CD14-positive monocyte (primary cell): ENCODE data around the gene MT1E. TPM values are rescaled to one million over a fixed set of nuclear protein-coding genes. Genes with fewer than 3 reads are reported as not detected.
A peak's percentile ranks its signal among the peaks of the same experiment; 100 is the strongest.

Experiments
- DNase-seq, 3 donors: peaks; one replicate each; pipeline ENCODE4 v3.0.0-alpha.2; 2011 to 2022
- H2AFZ ChIP-seq: 2 replicates; pipeline ENCODE4 v1.6.0; 2012; ENCODE audit warnings: mild to moderate bottlenecking, low read depth, low read length, inconsistent platforms; ENCODE audit not compliant: insufficient read depth, poor library complexity, severe bottlenecking
- H3K27ac ChIP-seq, 2 donors: 1 replicate in 1 of 2; 2 replicates in 1 of 2; pipeline ENCODE4 v1.5.1; 2012 to 2013; ENCODE audit warnings: low read length in 2 of 2, control low read depth in 1 of 2, inconsistent platforms in 1 of 2, low read depth in 1 of 2, mild to moderate bottlenecking in 1 of 2
- H3K27me3 ChIP-seq, 2 donors: one replicate each; pipeline versions ENCODE4 v1.6.0 to v1.6.1; 2011 to 2013; ENCODE audit warnings: low read length in 2 of 2; ENCODE audit not compliant: control insufficient read depth in 2 of 2, insufficient read depth in 2 of 2
- H3K36me3 ChIP-seq, 2 donors: replicated peaks in 1 of 2; 1 replicate in 1 of 2; 2 replicates in 1 of 2; pipeline versions ENCODE4 v1.5.1 to v1.6.1; 2012 to 2013; ENCODE audit warnings: low read length in 2 of 2, control low read depth in 1 of 2, inconsistent platforms in 1 of 2, mild to moderate bottlenecking in 1 of 2; ENCODE audit not compliant: insufficient read depth in 2 of 2, control insufficient read depth in 1 of 2
- H3K4me1 ChIP-seq, 2 donors: 1 replicate in 1 of 2; 2 replicates in 1 of 2; pipeline versions ENCODE4 v1.5.1 to v1.6.1; 2012 to 2013; ENCODE audit warnings: low read length in 2 of 2, control low read depth in 1 of 2, inconsistent platforms in 1 of 2, mild to moderate bottlenecking in 1 of 2, moderate library complexity in 1 of 2; ENCODE audit not compliant: insufficient read depth in 2 of 2, control insufficient read depth in 1 of 2
- H3K4me2 ChIP-seq: replicated peaks from 2 replicates; pipeline ENCODE3; 2012; ENCODE audit warnings: low read length, moderate library complexity, mild to moderate bottlenecking; ENCODE audit not compliant: poor library complexity, severe bottlenecking; ENCODE audit errors: extremely low read depth
- H3K4me3 ChIP-seq, 3 experiments: fragments of 200-600 bp in 1 of 3; sonication (generic) in 1 of 3; replicated peaks in 1 of 3; 1 replicate in 2 of 3; 2 replicates in 1 of 3; pipeline ENCODE4 v1.5.1; 2011 to 2013; ENCODE audit warnings: low read length in 3 of 3, mild to moderate bottlenecking in 3 of 3, control low read depth in 2 of 3, low read depth in 2 of 3, inconsistent platforms in 1 of 3, moderate library complexity in 1 of 3
- H3K79me2 ChIP-seq: 2 replicates; pipeline ENCODE4 v1.6.0; 2012; ENCODE audit warnings: mild to moderate bottlenecking, control low read depth, inconsistent platforms, low read length, moderate library complexity; ENCODE audit not compliant: insufficient read depth
- H3K9ac ChIP-seq: 2 replicates; pipeline ENCODE4 v1.6.0; 2017; ENCODE audit warnings: low read length, mild to moderate bottlenecking; ENCODE audit not compliant: insufficient read depth, poor library complexity, severe bottlenecking
- H3K9me3 ChIP-seq, 2 donors: replicated peaks in 1 of 2; 1 replicate in 1 of 2; 2 replicates in 1 of 2; pipeline versions ENCODE4 v1.5.1 to v1.6.1; 2012 to 2013; ENCODE audit warnings: low read length in 2 of 2, control low read depth in 1 of 2; ENCODE audit not compliant: control insufficient read depth in 1 of 2, insufficient read depth in 1 of 2
- H4K20me1 ChIP-seq: 2 replicates; pipeline ENCODE4 v1.6.0; 2012; ENCODE audit warnings: mild to moderate bottlenecking, low read length, control low read depth, moderate library complexity; ENCODE audit not compliant: insufficient read depth
- H3K27ac Mint-ChIP-seq, 7 donors: one replicate each; pipeline ENCODE4 v1.8.0; 2020; ENCODE audit warnings: mild to moderate bottlenecking in 7 of 7, mixed read lengths in 7 of 7, moderate library complexity in 6 of 7, inconsistent platforms in 2 of 7
- H3K27me3 Mint-ChIP-seq, 3 donors: one replicate each; pipeline ENCODE4 v1.8.0; 2021 to 2022; ENCODE audit warnings: low read depth in 3 of 3, mild to moderate bottlenecking in 3 of 3, mixed read lengths in 3 of 3, moderate library complexity in 3 of 3, inconsistent platforms in 1 of 3
- H3K36me3 Mint-ChIP-seq, 2 donors: one replicate each; pipeline ENCODE4 v1.8.0; 2020; ENCODE audit warnings: mixed read lengths in 2 of 2, inconsistent platforms in 1 of 2, mild to moderate bottlenecking in 1 of 2
- H3K4me1 Mint-ChIP-seq: one replicate; pipeline ENCODE4 v1.8.0; 2020; ENCODE audit warnings: mild to moderate bottlenecking, mixed read lengths
- H3K4me3 Mint-ChIP-seq, 2 donors: one replicate each; pipeline ENCODE4 v1.8.0; 2020; ENCODE audit warnings: mild to moderate bottlenecking in 2 of 2, mixed read lengths in 2 of 2, moderate library complexity in 1 of 2
- H3K9me3 Mint-ChIP-seq, 7 donors: one replicate each; pipeline ENCODE4 v1.8.0; 2020 to 2022; ENCODE audit warnings: mixed read lengths in 7 of 7, mild to moderate bottlenecking in 6 of 7, moderate library complexity in 6 of 7, inconsistent platforms in 2 of 7
- CTCF ChIP-seq: fragments of 200-600 bp; IDR thresholded peaks from one replicate; pipeline ENCODE4 v1.8.0; 2022; ENCODE audit warnings: antibody characterized with exemption, mild to moderate bottlenecking
- WGBS: methylation state at CpG from one replicate; pipeline ENCODE4 v1.1.5; 2013; ENCODE audit warnings: missing lambda C conversion rate; ENCODE audit not compliant: insufficient coverage; 5-methylcytosine and 5-hydroxymethylcytosine counted together
- intact Hi-C, 2 donors: fragments of 100-400 bp; cut with micrococcal nuclease; formaldehyde crosslinking; loops; one replicate each; pipeline versions ENCODE4 v1.15.0 to v1.15.1; 2023
- polyA plus RNA-seq, 3 donors: library from polyadenylated mRNA; depleted of rRNA in 1 of 3; unstranded in 2 of 3; stranded (reverse) in 1 of 3; fragments of 300-500 nt in 2 of 3; fragments of >200 nt in 1 of 3; fragmentation: Illumina TruSeq in 2 of 3; gene quantifications; 1 replicate in 2 of 3; 2 replicates in 1 of 3; pipeline ENCODE4 v1.2.3, GENCODE V29; 2012 to 2021

MT1E gene
- polyA plus RNA-seq, 3 donors = 1.3 to 4.3 (median 4.0) TPM

GRCh38 chr16:56631197-56631596 is 5.6 kb downstream of the MT1E start:
- Mint-ChIP-seq H3K36me3 (peaks cover 0 to 9% of the 10 kb centered on the region in 2 donors), H3K9me3 (peaks cover 0 to 23% (median 8%) of the 10 kb centered on the region in 7 donors), H3K27ac (no peak overlapping the region), H3K27me3 (peaks cover 72 to 93% (median 89%) of the 10 kb centered on the region in 3 donors), H3K4me1 (peaks cover 35% of the 10 kb centered on the region), H3K4me3 (peak overlapping the region in 1 of 2 donors; percentile 94)
- peaks cover 55 to 84% of the 10 kb centered on the region in 2 donors for H3K27me3 ChIP-seq
- no peak overlapping the region for H3K4me3 ChIP-seq
- H3K4me2 ChIP-seq = no peak overlapping the region
- peaks cover 0 to 40% of the 10 kb centered on the region in 2 donors for H3K9me3 ChIP-seq
- H2AFZ ChIP-seq = no peak overlapping the region
- peaks cover 10 to 20% of the 10 kb centered on the region in 2 donors for H3K4me1 ChIP-seq
- no peak for TF ChIP-seq CTCF
- no peak overlapping the region for H3K9ac ChIP-seq
- no peaks in the 10 kb centered on the region for H4K20me1 ChIP-seq
- H3K27ac ChIP-seq = no peak overlapping the region
- H3K79me2 ChIP-seq = no peaks in the 10 kb centered on the region
- H3K36me3 ChIP-seq = no peaks in the 10 kb centered on the region
- WGBS = 100% methylated on average over 1 of the region's 10 CpGs
- DNase-seq = no peak
- intact Hi-C loops = no loop called here

DNA sequence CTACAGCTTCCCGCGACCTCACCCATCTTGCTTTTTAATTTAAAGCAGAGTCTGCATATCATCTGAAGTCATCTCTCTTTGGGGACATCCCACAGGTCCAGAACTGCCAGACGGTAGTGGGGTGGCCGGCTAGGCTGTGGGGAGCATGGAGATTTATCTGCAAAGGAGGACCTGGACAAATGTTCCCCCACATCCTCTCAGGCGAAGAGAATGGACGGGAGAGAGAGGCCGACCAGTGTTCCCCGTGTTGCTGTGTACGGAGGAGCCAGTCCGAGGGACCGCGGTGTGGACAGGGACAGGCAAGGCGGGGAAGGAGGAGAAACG is 6.2 kb downstream of the MT1E start:
- no peak for TF ChIP-seq CTCF
- peaks cover 29% of the 10 kb centered on the region for H3K4me1 Mint-ChIP-seq
- peaks cover 0 to 21% (median 8%) of the 10 kb centered on the region in 7 donors for H3K9me3 Mint-ChIP-seq
- H3K9ac ChIP-seq = no peak overlapping the region
- H3K4me2 ChIP-seq = peak overlapping the region; percentile 61
- H2AFZ ChIP-seq = peak overlapping the region; percentile 68
- intact Hi-C loops = no loop called here
- H3K27ac ChIP-seq = no peak overlapping the region
- peak overlapping the region; percentile 18 to 69 (median 36) for H3K4me3 ChIP-seq
- no peak overlapping the region for H3K27ac Mint-ChIP-seq
- peaks cover 8 to 14% of the 10 kb centered on the region in 2 donors for H3K4me1 ChIP-seq
- peaks cover 0 to 46% of the 10 kb centered on the region in 2 donors for H3K9me3 ChIP-seq
- H3K36me3 Mint-ChIP-seq = peaks cover 0 to 9% of the 10 kb centered on the region in 2 donors
- 12% methylated on average over 8 of the region's 14 CpGs for WGBS
- peaks cover 61 to 84% of the 10 kb centered on the region in 2 donors for H3K27me3 ChIP-seq
- no peak for DNase-seq
- H3K36me3 ChIP-seq = no peaks in the 10 kb centered on the region
- no peaks in the 10 kb centered on the region for H4K20me1 ChIP-seq
- no peaks in the 10 kb centered on the region for H3K79me2 ChIP-seq
- peaks cover 73 to 93% (median 89%) of the 10 kb centered on the region in 3 donors for H3K27me3 Mint-ChIP-seq
- peak overlapping the region; percentile 68 to 94 for H3K4me3 Mint-ChIP-seq
